ENCODE results near the gene MOGAT1.

The MOGAT1 gene

DNA sequence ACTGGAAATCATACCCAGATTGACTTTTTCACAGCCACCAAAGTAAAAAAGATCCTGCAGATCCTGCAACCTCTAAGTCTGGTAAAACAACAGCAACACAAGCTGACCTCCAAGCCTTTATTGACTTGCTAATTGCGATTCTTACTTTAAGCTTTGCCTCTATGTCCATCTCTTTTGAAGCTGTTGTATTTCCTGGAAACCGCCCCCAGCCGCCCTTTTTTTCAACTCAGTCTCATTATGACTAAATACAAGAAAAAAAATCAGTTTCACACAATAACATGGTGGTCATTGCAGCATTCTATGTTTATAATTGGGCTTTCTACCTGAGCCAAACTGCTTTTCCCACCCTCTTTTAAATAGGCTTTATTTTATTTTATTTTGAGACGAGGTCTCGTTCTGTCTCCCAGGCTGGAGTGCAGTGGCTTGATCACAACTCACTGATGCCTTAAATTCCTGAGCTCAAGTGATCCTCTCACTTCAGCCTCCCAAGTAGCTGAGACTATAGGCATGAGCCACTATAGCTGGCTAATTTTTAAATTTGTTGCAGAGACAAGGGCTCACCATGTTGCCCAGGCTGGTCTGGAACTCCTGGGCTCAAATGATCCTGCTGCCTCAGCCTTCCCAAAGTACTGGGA is 76.2 kb downstream of the MOGAT1 start:
- Histone ChIP-seq H3K9me3 (ENCODE audit: control insufficient read depth, insufficient read depth, low read depth, low read length) (no peaks in the 10 kb centered on the region), H3K4me1 (ENCODE audit: control insufficient read depth, insufficient read depth, low read length) (peaks cover 5% of the 10 kb centered on the region; the same call in 1 of the 2 replicates), H3K36me3 (ENCODE audit: control insufficient read depth in 2 of 2, insufficient read depth in 1 of 2, low read length in 2 of 2) (no peaks in the 10 kb centered on the region), H3K27ac (ENCODE audit: extremely low read depth, low read depth, low read length) (no peak overlapping the region), H3K4me3 (ENCODE audit: low read depth, low read length) (no peak overlapping the region)
- ChIA-PET POLR2A (no interaction called here), CTCF (no interaction called here)
- TF ChIP-seq ZNF426 (tag by site-specific recombination; IDR thresholded peaks at IDR 0.05) (no peak), GFI1B (tag by site-specific recombination; IDR thresholded peaks at IDR 0.05) (no peak), ZNF211 (tag by site-specific recombination; IDR thresholded peaks at IDR 0.05; ENCODE audit: low read depth) (no peak), ZNF747 (tag by site-specific recombination; IDR thresholded peaks at IDR 0.05) (no peak), GLI4 (tag by site-specific recombination; IDR thresholded peaks at IDR 0.05) (no peak), ZSCAN30 (tag by site-specific recombination; IDR thresholded peaks at IDR 0.05) (no peak), ZSCAN16 (tag by site-specific recombination; IDR thresholded peaks at IDR 0.05) (no peak), ZNF266 (tag by site-specific recombination; IDR thresholded peaks at IDR 0.05; ENCODE audit: low read depth) (no peak), ZNF302 (tag by site-specific recombination; IDR thresholded peaks at IDR 0.05; ENCODE audit: low read depth) (no peak), ZNF292 (tag by site-specific recombination; IDR thresholded peaks at IDR 0.05; ENCODE audit: borderline replicate concordance, low read depth) (no peak), TRIM28 (IDR thresholded peaks at IDR 0.05; ENCODE audit: borderline replicate concordance, low read length) (no peak), RBAK (tag by site-specific recombination; IDR thresholded peaks at IDR 0.05) (no peak), ZFP37 (tag by site-specific recombination; IDR thresholded peaks at IDR 0.05) (no peak)
- TF ChIP-seq, protein P1, sequence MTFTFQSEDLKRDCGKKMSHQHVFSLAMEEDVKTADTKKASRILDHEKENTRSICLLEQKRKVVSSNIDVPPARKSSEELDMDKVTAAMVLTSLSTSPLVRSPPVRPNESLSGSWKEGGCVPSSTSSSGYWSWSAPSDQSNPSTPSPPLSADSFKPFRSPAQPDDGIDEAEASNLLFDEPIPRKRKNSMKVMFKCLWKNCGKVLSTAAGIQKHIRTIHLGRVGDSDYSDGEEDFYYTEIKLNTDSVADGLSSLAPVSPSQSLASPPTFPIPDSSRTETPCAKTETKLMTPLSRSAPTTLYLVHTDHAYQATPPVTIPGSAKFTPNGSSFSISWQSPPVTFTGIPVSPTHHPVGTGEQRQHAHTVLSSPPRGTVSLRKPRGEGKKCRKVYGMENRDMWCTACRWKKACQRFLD (tag by site-specific recombination; IDR thresholded peaks at IDR 0.05) = no peak
- TF ChIP-seq, protein P2, sequence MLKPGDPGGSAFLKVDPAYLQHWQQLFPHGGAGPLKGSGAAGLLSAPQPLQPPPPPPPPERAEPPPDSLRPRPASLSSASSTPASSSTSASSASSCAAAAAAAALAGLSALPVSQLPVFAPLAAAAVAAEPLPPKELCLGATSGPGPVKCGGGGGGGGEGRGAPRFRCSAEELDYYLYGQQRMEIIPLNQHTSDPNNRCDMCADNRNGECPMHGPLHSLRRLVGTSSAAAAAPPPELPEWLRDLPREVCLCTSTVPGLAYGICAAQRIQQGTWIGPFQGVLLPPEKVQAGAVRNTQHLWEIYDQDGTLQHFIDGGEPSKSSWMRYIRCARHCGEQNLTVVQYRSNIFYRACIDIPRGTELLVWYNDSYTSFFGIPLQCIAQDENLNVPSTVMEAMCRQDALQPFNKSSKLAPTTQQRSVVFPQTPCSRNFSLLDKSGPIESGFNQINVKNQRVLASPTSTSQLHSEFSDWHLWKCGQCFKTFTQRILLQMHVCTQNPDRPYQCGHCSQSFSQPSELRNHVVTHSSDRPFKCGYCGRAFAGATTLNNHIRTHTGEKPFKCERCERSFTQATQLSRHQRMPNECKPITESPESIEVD (tag by site-specific recombination; IDR thresholded peaks at IDR 0.05) = no peak

DNA sequence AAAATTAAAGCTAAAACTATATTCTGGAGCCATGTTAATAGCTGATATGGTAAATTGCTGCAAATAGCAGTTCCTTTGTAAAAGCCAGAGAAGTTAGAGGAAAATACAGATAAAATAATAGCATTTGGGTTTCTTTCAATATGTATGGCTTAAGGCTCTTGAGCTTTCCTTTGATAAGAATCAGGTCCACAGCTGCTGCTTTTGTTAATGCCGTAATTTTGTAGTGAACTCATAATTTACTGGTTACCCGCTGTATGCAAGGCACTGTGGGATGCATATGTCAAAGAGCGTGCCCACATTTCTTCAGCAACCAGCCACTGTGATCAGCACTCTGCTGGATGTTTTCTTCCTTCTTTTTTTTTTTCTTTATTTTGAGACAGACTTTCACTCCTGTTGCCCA is 79.1 kb downstream of the MOGAT1 start:
- ChIA-PET POLR2A (no interaction called here), CTCF (interaction anchor here (1.1 kb wide), 1 partner anchor 60 kb away, joined by 3 read pairs; no protein-coding TSS in a partner anchor)
- Histone ChIP-seq H3K4me1 (ENCODE audit: control insufficient read depth, insufficient read depth, low read length) (peaks cover 15% of the 10 kb centered on the region; the same call in 1 of the 2 replicates), H3K36me3 (ENCODE audit: control insufficient read depth in 2 of 2, insufficient read depth in 1 of 2, low read length in 2 of 2) (no peaks in the 10 kb centered on the region), H3K4me3 (ENCODE audit: low read depth, low read length) (no peak overlapping the region), H3K9me3 (ENCODE audit: control insufficient read depth, insufficient read depth, low read depth, low read length) (no peaks in the 10 kb centered on the region), H3K27ac (ENCODE audit: extremely low read depth, low read depth, low read length) (no peak overlapping the region)
- TF ChIP-seq ZNF837 (tag by site-specific recombination; IDR thresholded peaks at IDR 0.05) = no peak
- TF ChIP-seq, protein P3, sequence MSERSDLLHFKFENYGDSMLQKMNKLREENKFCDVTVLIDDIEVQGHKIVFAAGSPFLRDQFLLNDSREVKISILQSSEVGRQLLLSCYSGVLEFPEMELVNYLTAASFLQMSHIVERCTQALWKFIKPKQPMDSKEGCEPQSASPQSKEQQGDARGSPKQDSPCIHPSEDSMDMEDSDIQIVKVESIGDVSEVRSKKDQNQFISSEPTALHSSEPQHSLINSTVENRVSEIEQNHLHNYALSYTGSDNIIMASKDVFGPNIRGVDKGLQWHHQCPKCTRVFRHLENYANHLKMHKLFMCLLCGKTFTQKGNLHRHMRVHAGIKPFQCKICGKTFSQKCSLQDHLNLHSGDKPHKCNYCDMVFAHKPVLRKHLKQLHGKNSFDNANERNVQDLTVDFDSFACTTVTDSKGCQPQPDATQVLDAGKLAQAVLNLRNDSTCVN (tag by site-specific recombination; optimal IDR thresholded peaks at IDR 0.05) = no peak
- no peak for TF ChIP-seq ZNF174 (tag by site-specific recombination; IDR thresholded peaks at IDR 0.05)
- TF ChIP-seq ZNF146 (tag by site-specific recombination; IDR thresholded peaks at IDR 0.05) = no peak
- no peak for TF ChIP-seq FEZF1 (tag by site-specific recombination; IDR thresholded peaks at IDR 0.05)
- TF ChIP-seq ZNF664 (tag by site-specific recombination; IDR thresholded peaks at IDR 0.05) = no peak
- TF ChIP-seq, protein P4, sequence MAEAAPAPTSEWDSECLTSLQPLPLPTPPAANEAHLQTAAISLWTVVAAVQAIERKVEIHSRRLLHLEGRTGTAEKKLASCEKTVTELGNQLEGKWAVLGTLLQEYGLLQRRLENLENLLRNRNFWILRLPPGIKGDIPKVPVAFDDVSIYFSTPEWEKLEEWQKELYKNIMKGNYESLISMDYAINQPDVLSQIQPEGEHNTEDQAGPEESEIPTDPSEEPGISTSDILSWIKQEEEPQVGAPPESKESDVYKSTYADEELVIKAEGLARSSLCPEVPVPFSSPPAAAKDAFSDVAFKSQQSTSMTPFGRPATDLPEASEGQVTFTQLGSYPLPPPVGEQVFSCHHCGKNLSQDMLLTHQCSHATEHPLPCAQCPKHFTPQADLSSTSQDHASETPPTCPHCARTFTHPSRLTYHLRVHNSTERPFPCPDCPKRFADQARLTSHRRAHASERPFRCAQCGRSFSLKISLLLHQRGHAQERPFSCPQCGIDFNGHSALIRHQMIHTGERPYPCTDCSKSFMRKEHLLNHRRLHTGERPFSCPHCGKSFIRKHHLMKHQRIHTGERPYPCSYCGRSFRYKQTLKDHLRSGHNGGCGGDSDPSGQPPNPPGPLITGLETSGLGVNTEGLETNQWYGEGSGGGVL (tag by site-specific recombination; IDR thresholded peaks at IDR 0.05) = no peak
- TF ChIP-seq ZNF239 (tag by site-specific recombination; IDR thresholded peaks at IDR 0.05) = no peak
- TF ChIP-seq ZNF214 (tag by site-specific recombination; IDR thresholded peaks at IDR 0.05; ENCODE audit: borderline replicate concordance) = no peak
- TF ChIP-seq KLF7 (tag by site-specific recombination; IDR thresholded peaks at IDR 0.05; ENCODE audit: borderline replicate concordance) = no peak
- no peak for TF ChIP-seq ZNF302 (tag by site-specific recombination; IDR thresholded peaks at IDR 0.05; ENCODE audit: low read depth)
- TF ChIP-seq KLF10 (tag by site-specific recombination; IDR thresholded peaks at IDR 0.05) = no peak
- TF ChIP-seq ZNF660 (tag by site-specific recombination; IDR thresholded peaks at IDR 0.05) = no peak
- no peak for TF ChIP-seq ZBTB7A (tag by site-specific recombination; IDR thresholded peaks at IDR 0.05; ENCODE audit: low read depth)
- no peak for TF ChIP-seq ZNF596 (tag by site-specific recombination; IDR thresholded peaks at IDR 0.05)
- TF ChIP-seq ZNF549 (tag by site-specific recombination; IDR thresholded peaks at IDR 0.05) = no peak
- TF ChIP-seq ZSCAN30 (tag by site-specific recombination; IDR thresholded peaks at IDR 0.05) = no peak

All from HEK293 (cell line).